Spleen (tissue), 7 donors: ENCODE data around the gene GABARAPL1.

Experiments used
- CTCF ChIP-seq, 11 experiments: fragments of 200-600 bp in 7 of 11; fragments of 450-650 bp in 4 of 11; sonication (generic) in 4 of 11; IDR thresholded peaks in 8 of 11; conservative IDR thresholded peaks in 3 of 11; 1 replicate in 7 of 11; 2 replicates in 4 of 11; pipeline versions ENCODE4 v1.4.0 to v1.8.0; 2016 to 2021; ENCODE audit warnings: antibody characterized with exemption in 11 of 11, inconsistent platforms in 4 of 11, mild to moderate bottlenecking in 1 of 11
- POLR2A ChIP-seq, 3 donors: fragments of 450-650 bp; IDR thresholded peaks; one replicate each; pipeline ENCODE4 v1.5.1; 2017; ENCODE audit warnings: antibody characterized with exemption in 3 of 3, mild to moderate bottlenecking in 1 of 3
- donor health status: DM: no; HTN: no; CAD: no; lungs with moderate emphysema.
- donor health status: DM: no; HTN: no; CAD: no.
- donor health status: DM: no; HTN: no; CAD: no.

- TF ChIP-seq CTCF (IDR thresholded peaks at IDR 0.05 in 8 of 11, conservative IDR thresholded peaks at IDR 0.05 in 3 of 11) (no peak), POLR2A (IDR thresholded peaks at IDR 0.05) (no peak)
These were observed 28.3 kb upstream of the GABARAPL1 start for GRCh38 chr12:10184261-10184843.
